Activated CD8-positive, alpha-beta memory T cell treated with anti-CD3 and anti-CD28 coated beads, Interleukin-2, amount 50 U/mL, for 4 hours (primary cell): ENCODE data around the gene FGF1.
A peak's percentile ranks its signal among the peaks of the same experiment; 100 is the strongest.

Experiments used
- DNase-seq: peaks from one replicate; pipeline ENCODE4 v3.0.0-alpha.2; 2020

The FGF1 gene

DNA sequence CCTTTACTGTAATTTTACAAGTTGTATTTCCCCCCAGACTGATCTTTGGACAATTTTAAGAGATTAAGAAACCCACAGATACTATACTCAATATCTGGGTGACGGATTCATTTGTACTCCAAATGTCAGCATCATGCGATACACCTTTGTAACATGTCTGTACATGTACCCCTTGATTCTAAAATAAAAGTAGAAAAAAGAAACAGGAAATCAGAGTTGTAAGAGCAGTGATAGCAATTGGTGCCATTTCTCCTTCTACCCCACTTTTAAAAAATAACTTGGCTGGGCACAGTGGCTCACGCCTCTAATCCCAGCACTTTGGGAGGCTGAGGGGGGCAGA is 116.9 kb downstream of the FGF1 start:
- no peak for DNase-seq

DNA sequence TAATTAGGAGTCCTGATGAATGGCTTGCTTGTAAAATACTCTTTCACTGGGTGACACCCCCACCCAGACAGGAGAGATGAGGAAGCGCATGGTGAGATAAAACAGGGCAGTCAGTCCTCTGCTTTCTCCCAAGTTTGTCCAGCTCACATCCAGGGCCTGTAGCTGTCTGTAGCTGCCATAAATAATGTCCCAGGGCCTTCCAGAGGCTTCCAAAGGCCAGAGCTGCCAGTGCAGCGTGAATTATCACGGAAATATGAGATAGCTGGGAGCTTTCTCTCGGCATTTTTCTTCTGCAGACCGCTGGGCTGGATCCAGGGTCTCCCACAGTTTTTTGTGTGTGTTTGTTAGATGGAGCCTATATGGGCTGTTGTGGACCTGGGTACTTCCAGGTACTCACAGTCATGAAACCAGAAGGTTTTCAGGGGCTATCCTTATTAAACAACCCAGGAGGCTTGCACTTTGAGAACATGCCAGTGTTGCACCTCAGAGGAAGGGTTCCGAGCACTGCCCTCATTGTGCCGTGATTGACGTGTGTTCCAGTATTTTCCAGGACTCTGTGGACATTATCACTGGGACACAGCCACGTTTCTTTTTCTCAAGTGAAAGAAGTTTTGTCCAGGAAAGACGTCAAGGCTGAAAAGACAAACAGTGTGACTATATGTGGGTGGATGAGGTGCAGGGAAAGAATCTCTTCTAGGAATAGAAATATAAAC is 117.5 kb downstream of the FGF1 start:
- DNase-seq: no peak

DNA sequence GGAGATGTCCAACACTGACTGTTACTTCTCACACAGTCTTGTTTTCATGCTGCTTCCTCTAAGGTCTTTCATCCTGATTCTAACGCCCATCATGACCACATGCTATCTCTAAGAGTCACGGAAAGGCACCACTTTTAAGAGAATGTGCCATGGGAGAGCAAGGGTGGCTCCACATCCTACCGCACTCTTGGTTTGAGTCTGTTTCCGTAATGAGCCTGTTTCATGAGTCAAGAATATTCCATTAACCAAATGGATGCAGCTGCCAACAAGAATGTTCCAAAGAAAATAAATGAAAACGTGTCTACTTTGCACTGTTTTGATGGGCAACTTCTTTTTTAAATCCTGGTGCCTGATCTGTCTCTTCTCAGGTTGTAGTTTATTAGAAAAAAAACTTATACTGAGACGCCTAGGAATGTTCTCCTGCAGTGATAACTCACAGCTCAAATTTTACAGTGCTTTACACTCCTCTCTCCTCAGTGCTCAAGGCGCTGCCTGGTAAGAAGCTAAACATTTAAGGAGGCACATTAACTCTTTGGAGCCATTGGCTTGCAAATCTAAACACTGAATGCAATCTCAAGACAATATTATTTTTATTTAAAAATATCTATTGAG is 124.3 kb downstream of the FGF1 start:
- no peak for DNase-seq

DNA sequence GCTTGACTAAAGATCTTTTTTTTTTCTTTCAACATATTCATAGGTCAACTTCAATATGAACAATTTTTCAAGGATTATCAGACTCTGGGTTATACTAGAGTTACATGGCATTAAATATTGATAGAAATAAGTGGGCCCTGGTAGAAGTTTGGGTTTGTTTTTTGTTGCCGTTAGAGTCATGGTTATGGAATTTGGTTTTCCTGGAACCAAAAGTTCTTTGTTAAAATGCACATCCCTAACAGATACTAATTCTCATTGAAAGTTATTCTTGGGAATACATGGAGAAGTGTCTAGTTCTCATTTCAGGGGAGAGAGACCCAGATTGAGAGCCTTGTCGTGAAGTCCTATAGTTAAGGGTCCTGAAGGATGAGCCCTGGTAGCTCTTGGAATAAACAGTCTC is 124.9 kb downstream of the FGF1 start:
- no peak for DNase-seq

DNA sequence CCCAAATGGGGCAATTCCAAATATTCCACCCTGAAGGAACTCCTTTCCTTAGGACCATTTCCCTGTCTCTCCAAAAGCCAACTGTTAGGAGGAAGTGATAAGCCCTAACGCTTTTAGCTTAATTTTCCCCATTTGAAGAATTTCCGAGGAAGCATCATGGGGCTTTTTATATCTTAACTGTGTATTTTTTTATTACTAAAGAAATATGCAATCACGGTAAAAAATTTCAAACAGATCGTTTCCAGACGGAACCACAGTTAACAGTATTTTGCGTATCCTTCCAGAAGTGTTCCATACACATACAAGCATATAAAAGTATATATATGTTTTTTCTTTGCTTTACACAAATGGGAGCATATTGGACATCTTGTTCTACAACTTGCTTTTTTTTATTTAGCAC is 133.8 kb downstream of the FGF1 start:
- DNase-seq: no peak

DNA sequence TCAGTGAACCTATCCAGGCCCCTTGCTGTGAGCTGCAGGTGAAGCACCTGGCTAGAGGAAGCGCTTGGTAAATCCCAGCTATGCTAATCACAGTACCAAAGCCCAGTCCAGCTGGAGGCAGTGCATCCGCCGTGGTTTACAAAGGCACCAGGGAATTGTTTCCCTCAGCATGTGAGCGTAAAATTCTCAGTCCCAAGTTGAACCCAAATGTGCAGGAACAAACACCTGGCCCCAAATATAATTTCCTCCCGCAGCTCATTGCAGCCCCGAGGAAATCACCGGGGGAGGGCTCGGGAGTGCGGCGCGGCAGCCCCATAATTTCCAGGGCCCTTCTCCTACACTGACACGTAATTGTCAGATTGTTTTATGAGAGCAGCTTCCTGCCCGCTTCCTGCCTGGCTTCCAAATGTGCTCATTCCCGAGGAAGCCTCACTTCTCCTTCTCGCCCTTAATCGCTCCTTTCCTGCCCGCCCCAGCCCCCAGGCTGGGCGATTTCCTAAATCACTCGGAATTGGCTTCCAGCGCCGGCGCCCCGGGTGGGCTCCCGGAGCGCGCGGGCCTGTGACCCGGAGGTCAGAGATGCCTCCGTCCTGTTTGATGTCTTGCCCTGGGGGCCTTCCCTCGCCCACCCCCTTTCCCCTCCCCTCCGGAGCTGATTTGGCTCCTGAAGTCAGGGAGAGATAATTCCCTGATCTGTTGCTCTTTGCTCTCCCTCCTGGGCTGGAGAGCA is 134.4 kb downstream of the FGF1 start:
- no peak for DNase-seq

DNA sequence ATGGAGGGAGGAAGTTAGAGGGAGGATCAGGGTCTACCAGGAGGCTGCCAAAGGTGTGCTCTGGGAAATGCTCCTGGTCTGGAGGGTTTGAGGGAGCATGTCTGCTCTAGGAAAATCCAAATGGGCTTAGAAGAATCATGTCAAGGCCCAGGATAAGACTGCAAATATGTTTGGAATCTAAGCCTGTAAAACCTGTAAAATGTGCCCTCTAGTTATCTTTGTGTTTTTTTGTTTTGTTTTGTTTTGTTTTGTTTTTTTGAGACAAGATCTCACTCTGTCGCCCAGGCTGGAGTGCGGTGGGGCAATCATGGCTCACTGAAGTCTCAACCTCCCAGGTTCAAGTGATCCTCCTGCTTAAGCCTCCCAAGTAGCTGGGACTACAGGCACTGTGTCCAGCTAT is 135.4 kb downstream of the FGF1 start:
- no peak for DNase-seq

DNA sequence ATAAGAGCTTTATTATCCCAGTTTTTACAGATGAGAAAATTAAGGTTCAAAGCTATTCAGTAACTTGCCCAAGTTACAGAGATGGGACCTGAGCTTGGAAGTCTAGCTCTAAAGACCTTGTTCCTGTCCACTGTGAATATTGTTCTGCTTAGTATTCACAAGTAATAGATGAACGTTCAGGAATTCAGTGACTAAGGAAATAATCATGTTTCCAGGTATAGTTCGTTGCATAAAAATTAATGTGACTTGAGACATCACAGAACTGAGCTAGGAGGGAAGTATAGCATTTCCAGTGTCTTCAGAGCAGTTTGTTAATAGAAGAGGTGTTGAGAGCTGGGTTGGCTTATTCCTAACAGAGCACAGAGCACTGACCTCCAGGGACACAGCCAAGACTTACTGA is 136.1 kb downstream of the FGF1 start:
- DNase-seq: no peak

DNA sequence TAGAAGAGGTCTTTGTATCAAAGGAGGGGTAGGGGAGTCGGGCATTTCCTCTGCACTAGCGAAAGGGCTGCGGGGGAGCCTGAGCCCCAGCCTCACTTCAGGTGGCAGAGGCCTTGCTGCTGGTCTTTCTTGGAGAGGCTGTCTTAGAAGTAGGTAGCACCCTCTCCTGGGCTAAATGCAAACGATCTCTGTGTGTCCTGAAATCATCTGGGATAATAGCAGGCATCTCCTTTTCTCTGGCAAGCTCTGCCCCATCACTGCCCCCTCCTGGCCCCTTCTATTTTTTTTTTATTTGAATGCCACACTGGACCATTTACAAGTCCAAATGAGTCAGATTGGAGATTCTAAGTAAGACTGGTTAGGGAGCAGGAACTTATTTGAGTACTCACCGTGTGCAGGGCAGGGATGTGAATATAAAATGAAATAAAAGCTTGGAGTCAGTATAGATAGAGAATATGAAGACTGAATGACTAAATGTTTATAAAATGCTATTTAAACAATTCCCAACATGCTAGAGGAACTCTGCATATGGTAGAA is 137.1 kb downstream of the FGF1 start:
- peak; percentile 15 for DNase-seq

DNA sequence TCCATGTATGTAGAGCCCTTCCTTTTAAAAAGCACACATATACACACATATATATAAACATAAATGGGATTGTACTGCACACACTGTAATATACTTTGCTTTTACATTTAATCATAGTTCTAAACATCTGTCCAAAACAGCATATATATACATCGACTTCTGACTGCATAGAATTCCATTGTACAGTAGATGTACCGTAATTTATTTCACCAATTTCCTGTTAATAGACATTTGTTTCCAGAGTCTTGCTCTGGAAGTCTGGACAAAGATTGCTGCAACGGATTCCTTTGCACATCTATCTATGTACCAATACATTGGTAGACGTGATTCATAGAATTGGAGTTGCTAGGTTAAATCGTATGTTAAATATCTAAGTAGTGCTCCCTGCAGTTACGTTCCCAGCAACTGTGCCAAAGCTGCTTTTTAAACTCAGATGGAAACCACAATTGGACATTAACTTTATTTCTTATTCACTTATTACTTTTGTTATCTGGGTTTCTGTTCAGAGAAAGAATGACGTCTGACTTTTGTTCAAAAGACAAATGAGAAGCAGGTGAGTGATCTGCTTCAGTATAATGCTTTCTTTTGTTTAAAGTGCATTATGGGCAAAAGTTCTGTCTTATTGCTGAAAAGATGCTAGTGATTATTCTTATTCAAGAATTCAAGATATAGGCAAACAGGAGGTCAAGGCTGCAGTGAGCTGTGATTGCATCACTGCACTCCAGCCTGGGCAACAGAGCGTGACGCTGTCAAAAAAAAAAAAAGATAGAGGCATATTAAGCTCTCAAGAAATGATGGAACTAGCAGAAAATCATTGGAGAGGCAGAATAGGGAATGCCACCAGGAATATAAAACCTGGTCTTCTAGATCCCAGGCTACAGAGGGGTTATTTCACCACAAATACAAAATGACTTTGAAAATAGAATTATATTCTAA is 138.2 kb downstream of the FGF1 start:
- DNase-seq: no peak

DNA sequence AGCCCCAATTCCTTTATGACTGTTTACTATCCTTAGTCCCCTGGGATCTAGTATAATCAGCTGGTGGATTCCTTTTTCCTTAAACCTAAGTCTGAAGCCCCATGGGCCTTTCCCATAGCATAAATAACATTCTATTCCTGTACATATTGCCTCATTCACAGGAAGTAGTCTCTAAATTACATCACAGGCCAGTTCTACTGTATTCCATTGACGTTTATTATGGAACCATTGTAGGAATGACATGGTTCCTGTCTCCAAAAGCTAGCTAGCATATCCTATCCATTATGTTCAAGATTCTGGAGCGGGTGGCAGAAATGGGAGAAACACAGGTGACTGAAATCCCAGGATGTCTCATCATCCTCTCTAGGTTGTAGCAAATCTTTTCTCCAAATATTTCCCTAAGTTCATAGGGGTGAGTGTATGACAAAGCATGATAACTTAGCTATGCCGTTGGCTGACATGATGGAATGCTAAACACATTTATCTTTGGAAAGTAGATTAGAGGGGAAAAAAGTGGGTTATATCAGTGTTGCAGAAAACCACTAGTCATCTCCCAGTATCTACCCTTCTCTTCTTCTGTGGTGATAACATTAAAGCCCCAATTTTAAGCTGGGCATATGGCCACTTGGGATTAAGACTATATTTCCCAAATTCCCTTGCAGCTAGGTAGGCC is 140.1 kb downstream of the FGF1 start:
- no peak for DNase-seq

DNA sequence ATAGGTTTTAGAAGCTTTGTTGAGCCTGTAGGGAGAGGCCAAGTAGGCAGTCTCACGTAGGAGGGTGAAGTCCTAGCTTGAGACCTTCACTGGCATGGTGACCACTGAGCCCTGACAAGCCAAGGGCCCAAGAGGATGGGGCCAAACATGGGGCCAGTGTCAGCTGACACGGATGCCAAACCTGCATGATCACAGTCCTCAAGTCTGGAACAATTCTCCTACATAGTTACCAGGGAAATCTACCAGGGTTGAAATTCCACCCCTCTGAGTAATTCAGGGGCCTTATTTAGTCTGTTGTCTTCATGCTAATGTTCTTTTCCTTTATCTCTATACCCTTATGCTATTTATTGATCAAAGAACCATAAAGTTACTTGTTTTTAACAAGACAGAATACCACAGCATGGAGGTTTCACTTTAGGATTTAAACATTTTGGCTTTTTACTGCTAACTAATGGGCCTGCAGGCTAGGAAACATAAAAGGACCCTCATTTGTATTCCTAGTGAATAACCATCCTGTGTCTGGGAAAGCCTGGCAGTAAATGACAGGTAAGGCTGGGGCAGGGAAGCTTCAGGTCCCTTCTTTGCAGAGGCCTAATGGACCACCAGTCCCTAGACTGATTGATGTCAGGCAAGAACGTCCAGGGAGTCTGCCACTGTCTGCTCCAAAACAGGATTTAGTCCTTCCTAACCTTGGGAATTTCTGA is 140.8 kb downstream of the FGF1 start:
- no peak for DNase-seq

DNA sequence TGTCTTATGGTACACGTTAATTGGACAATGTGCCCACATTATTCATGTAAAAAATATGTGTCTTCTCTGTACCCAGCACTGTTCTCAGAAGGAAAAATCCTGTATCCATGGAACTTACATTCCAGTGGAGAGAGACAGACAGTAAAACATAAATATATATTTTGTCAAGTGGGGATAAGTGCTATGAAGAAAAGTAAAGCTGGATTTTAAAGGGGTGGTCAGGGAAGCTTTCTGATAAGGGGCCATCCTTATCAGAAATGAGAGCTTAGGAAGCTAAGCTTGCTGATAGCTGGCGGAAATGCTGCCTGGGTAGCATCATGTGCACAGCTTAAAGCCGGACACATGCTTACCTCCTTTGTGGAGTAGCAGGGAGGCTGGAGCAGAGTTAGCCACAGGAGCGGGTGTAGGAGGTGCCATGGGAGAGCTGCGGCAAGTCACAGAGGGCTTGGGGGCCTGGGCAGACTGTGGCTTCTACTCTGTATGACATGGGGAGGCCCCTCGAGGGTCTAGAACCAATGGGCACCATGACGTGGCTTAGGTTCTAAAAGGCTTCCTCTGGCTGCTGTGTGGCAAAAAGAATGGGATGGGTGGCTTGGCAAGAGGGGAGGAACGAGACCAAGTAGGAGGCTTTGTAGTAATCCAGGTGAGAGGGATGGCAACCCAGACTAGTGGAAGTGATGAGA is 141.7 kb downstream of the FGF1 start:
- DNase-seq: no peak

DNA sequence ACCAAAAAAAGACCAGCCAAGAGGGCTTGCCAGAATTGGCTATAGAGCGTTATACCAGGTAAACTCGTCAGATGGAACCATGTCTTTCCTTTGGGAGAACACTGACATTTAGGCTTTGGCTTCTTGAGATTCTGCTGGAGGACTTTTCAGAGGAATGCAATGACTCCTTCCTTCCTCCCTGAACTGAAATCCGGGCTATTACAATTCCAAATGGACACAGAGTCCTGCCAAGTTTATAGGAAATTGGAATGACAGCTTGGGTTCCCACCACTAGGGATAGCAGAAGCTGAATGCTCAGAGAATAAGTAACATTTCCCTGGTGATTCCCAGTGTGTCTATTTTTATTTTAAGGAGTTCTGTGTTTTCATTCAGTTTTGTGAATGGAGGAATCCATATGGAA is 143.0 kb downstream of the FGF1 start:
- DNase-seq: no peak
